Body of pancreas (tissue), 4 donors: ENCODE measurements around the gene AKAP11. TPM values are rescaled to one million over a fixed set of nuclear protein-coding genes. Genes with fewer than 3 reads are reported as not detected.

ENCODE experiments used
- ATAC-seq: fragments of 150-250 bp; one replicate; pipeline ENCODE4 v1.9.1; 2016
- DNase-seq, 4 donors: peaks; one replicate each; pipeline ENCODE4 v3.0.0-alpha.2; 2019
- H3K27ac ChIP-seq, 4 donors: fragments of 200-600 bp; sonication (generic); 1 replicate in 3 of 4; 2 replicates in 1 of 4; pipeline versions ENCODE4 v1.5.1 to v1.6.1; 2016 to 2019; ENCODE audit warnings: mild to moderate bottlenecking in 1 of 4, mixed read lengths in 1 of 4, moderate library complexity in 1 of 4
- H3K27me3 ChIP-seq, 2 donors: fragments of 200-600 bp; sonication (generic); one replicate each; pipeline ENCODE4 v1.6.0; 2016; ENCODE audit warnings: mild to moderate bottlenecking in 1 of 2
- H3K36me3 ChIP-seq, 2 donors: fragments of 200-600 bp; sonication (generic); replicated peaks in 1 of 2; 2 replicates each; pipeline ENCODE4 v1.5.1; 2016; ENCODE audit warnings: low read depth in 2 of 2; ENCODE audit not compliant: insufficient read depth in 1 of 2
- H3K4me1 ChIP-seq: fragments of 200-600 bp; sonication (generic); one replicate; pipeline ENCODE4 v1.6.0; 2016
- H3K4me3 ChIP-seq, 2 donors: fragments of 200-600 bp; sonication (generic); 1 replicate in 1 of 2; 2 replicates in 1 of 2; pipeline ENCODE4 v1.5.1; 2016 to 2019
- H3K9me3 ChIP-seq, 3 donors: fragments of 200-600 bp; sonication (generic); 1 replicate in 2 of 3; 2 replicates in 1 of 3; pipeline ENCODE4 v1.5.1; 2016
- CTCF ChIP-seq, 7 experiments: fragments of 450-650 bp in 4 of 7; fragments of 200-600 bp in 3 of 7; sonication (generic) in 3 of 7; IDR thresholded peaks; one replicate each; pipeline ENCODE4 v1.5.1; 2016 to 2019; ENCODE audit warnings: antibody characterized with exemption in 7 of 7
- POLR2A ChIP-seq, 3 donors: fragments of 450-650 bp; IDR thresholded peaks; one replicate each; pipeline ENCODE4 v1.6.1; 2016; ENCODE audit warnings: antibody characterized with exemption in 3 of 3, mild to moderate bottlenecking in 2 of 3
- WGBS, 2 donors: methylation state at CpG; one replicate each; pipeline ENCODE4 v1.1.5; 2017; 5-methylcytosine and 5-hydroxymethylcytosine counted together
- intact Hi-C: fragments of 100-400 bp; cut with DNase I; formaldehyde crosslinking; loops from one replicate; pipeline ENCODE4 v1.15.1; 2023
- total RNA-seq, 2 donors: library from RNA; depleted of rRNA; stranded (reverse); fragments of >200 nt; gene quantifications; one replicate each; pipeline ENCODE4 v1.1.0, GENCODE V29; 2016

AKAP11 gene
- total RNA-seq, 2 donors from 2014 or later, result 12.5 to 17.9 TPM

GRCh38 chr13:42367831-42368230 lies 95.9 kb downstream of the AKAP11 start:
- H3K9me3 ChIP-seq, result no peaks in the 10 kb centered on the region
- H3K4me1 ChIP-seq, result no peaks in the 10 kb centered on the region
- H3K36me3 ChIP-seq, result no peaks in the 10 kb centered on the region
- intact Hi-C loops, result no loop called here
- no peak overlapping the region for H3K4me3 ChIP-seq
- H3K27me3 ChIP-seq, result no peaks in the 10 kb centered on the region
- no peak overlapping the region for H3K27ac ChIP-seq
- 67 to 87% methylated on average over 2 of the region's 2 CpGs for WGBS, 2 donors
- ATAC-seq (no peak), DNase-seq (no peak)
- no peak for TF ChIP-seq CTCF (IDR thresholded peaks at IDR 0.05)
- no peak for TF ChIP-seq POLR2A (IDR thresholded peaks at IDR 0.05)

GRCh38 chr13:42369071-42369797 lies 97.3 kb downstream of the AKAP11 start:
- no peaks in the 10 kb centered on the region for H3K4me1 ChIP-seq
- no peaks in the 10 kb centered on the region for H3K27me3 ChIP-seq
- no peaks in the 10 kb centered on the region for H3K9me3 ChIP-seq
- no peak overlapping the region for H3K4me3 ChIP-seq
- no peak for ATAC-seq
- no peaks in the 10 kb centered on the region for H3K36me3 ChIP-seq
- TF ChIP-seq CTCF (IDR thresholded peaks at IDR 0.05), result no peak
- no peak for TF ChIP-seq POLR2A (IDR thresholded peaks at IDR 0.05)
- H3K27ac ChIP-seq, result no peak overlapping the region
- no peak for DNase-seq
- intact Hi-C loops, result no loop called here
- 75 to 78% methylated on average over 8 of the region's 8 CpGs for WGBS, 2 donors

GRCh38 chr13:42370229-42370628 lies 98.3 kb downstream of the AKAP11 start:
- H3K27me3 ChIP-seq, result no peaks in the 10 kb centered on the region
- 65 to 67% methylated on average over 6 of the region's 6 CpGs for WGBS, 2 donors
- intact Hi-C loops, result no loop called here
- no peak overlapping the region for H3K27ac ChIP-seq
- H3K36me3 ChIP-seq, result no peaks in the 10 kb centered on the region
- no peaks in the 10 kb centered on the region for H3K4me1 ChIP-seq
- no peak for ATAC-seq
- TF ChIP-seq POLR2A (IDR thresholded peaks at IDR 0.05), result no peak
- TF ChIP-seq CTCF (IDR thresholded peaks at IDR 0.05), result no peak
- DNase-seq, result no peak
- H3K9me3 ChIP-seq, result no peaks in the 10 kb centered on the region
- no peak overlapping the region for H3K4me3 ChIP-seq

Other genes with a start within 250 kb of the AKAP11 start
- 1 to 10 TPM; 3.6 to 4.7 TPM for gene DGKH, start 223.5 kb upstream of the AKAP11 start, total RNA-seq